Prostate gland (tissue), 2 donors: Measurements from ENCODE around the gene CDC42BPB. TPM values are rescaled to one million over a fixed set of nuclear protein-coding genes. Genes with fewer than 3 reads are reported as not detected.

Experiments used
- DNase-seq: peaks from one replicate; pipeline ENCODE4 v3.0.0-alpha.2; 2019; ENCODE audit warnings: low spot score
- H3K27ac ChIP-seq, 2 donors: fragments of 200-600 bp; sonication (generic); 2 replicates each; pipeline ENCODE4 v1.5.1; 2017 to 2019
- H3K27me3 ChIP-seq: fragments of 200-600 bp; sonication (generic); replicated peaks from 2 replicates; pipeline ENCODE4 v1.5.1; 2019; ENCODE audit not compliant: insufficient read depth
- H3K36me3 ChIP-seq, 2 donors: fragments of 200-600 bp; sonication (generic); 1 replicate in 1 of 2; 2 replicates in 1 of 2; pipeline versions ENCODE4 v1.5.1 to v1.8.1; 2017 to 2019
- H3K4me1 ChIP-seq: fragments of 200-600 bp; sonication (generic); replicated peaks from 2 replicates; pipeline ENCODE4 v1.5.1; 2019
- H3K4me3 ChIP-seq, 2 donors: fragments of 200-600 bp; sonication (generic); 2 replicates each; pipeline ENCODE4 v1.5.1; 2017 to 2019
- H3K9me3 ChIP-seq: fragments of 200-600 bp; sonication (generic); 2 replicates; pipeline ENCODE4 v1.5.1; 2017
- POLR2A ChIP-seq: fragments of 450-650 bp; IDR thresholded peaks from one replicate; pipeline ENCODE4 v1.6.1; 2016; ENCODE audit warnings: antibody characterized with exemption, mild to moderate bottlenecking
- POLR2AphosphoS5 ChIP-seq: sonication (generic); formaldehyde crosslinking; IDR thresholded peaks from one replicate; pipeline ENCODE4 v1.6.1; 2017; ENCODE audit warnings: antibody characterized with exemption
- WGBS: methylation state at CpG from one replicate; pipeline ENCODE4 v1.1.5; 2018; 5-methylcytosine and 5-hydroxymethylcytosine counted together
- intact Hi-C: fragments of 100-400 bp; cut with DNase I; formaldehyde crosslinking; loops from one replicate; pipeline ENCODE4 v1.14.2; 2022
- total RNA-seq, 2 donors: library from RNA; depleted of rRNA; stranded (reverse); fragments of >200 nt; gene quantifications; one replicate each; pipeline ENCODE4 v1.1.0, GENCODE V29; 2016
- TF ChIP-seq, protein P1 (sequence below), 4 experiments: fragments of 200-600 bp in 2 of 4; fragments of 450-650 bp in 2 of 4; sonication (generic) in 2 of 4; IDR thresholded peaks; 1 replicate in 3 of 4; 2 replicates in 1 of 4; pipeline ENCODE4 v1.5.1; 2016 to 2019; ENCODE audit warnings: antibody characterized with exemption in 4 of 4, mild to moderate bottlenecking in 2 of 4, moderate library complexity in 2 of 4

CDC42BPB gene
- total RNA-seq, 2 donors from 2014 or later, result 78.9 to 172 TPM

- TF ChIP-seq POLR2AphosphoS5 (no peak), POLR2A (no peak)
- TF ChIP-seq, protein P1, sequence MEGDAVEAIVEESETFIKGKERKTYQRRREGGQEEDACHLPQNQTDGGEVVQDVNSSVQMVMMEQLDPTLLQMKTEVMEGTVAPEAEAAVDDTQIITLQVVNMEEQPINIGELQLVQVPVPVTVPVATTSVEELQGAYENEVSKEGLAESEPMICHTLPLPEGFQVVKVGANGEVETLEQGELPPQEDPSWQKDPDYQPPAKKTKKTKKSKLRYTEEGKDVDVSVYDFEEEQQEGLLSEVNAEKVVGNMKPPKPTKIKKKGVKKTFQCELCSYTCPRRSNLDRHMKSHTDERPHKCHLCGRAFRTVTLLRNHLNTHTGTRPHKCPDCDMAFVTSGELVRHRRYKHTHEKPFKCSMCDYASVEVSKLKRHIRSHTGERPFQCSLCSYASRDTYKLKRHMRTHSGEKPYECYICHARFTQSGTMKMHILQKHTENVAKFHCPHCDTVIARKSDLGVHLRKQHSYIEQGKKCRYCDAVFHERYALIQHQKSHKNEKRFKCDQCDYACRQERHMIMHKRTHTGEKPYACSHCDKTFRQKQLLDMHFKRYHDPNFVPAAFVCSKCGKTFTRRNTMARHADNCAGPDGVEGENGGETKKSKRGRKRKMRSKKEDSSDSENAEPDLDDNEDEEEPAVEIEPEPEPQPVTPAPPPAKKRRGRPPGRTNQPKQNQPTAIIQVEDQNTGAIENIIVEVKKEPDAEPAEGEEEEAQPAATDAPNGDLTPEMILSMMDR (IDR thresholded peaks at IDR 0.05), result no peak
- H3K9me3 ChIP-seq, result no peaks in the 10 kb centered on the region
- DNase-seq, result no peak
- H3K36me3 ChIP-seq, result peaks cover 0 to 4% of the 10 kb centered on the region in 2 donors
- no peaks in the 10 kb centered on the region for H3K27me3 ChIP-seq
- H3K27ac ChIP-seq, result no peak overlapping the region
- intact Hi-C loops, result no loop called here
- 93% methylated on average over 14 of the region's 14 CpGs for WGBS
- H3K4me1 ChIP-seq, result peaks cover 17% of the 10 kb centered on the region
- H3K4me3 ChIP-seq, result no peak overlapping the region
Measured at GRCh38 chr14:102983496-102983895, 73.9 kb downstream of the CDC42BPB start.

DNA sequence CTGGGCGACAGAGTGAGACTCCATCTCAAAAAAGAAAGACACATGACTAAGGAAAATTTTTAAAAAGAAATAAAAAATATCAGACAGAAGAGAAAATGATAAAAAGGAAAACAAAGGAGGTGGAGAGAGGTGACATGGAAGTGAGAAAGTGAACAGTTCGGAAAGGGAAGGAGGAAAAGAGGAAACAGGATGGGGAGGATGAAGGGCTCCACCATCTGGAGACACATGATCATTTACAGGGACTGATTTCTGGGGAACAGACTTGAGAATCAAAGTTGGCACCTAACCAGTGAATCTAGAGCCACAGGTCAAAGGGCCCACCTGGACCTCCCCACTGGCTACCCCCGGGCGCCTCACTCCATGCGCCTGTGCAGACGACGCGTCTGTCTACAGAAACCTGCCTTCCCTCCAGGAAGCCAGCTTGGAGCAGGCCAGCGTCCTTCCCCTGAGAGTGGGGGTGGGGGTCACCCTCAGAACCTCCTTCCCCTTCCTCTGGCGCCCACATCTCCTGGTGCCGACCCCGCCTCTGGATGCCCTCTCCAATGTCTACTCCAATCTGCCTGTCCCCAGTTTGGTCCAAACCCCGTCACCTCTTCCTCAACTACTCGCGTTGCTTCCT lies 74.4 kb downstream of the CDC42BPB start:
- no peak for TF ChIP-seq POLR2AphosphoS5
- TF ChIP-seq, protein P1 (IDR thresholded peaks at IDR 0.05), result no peak
- TF ChIP-seq POLR2A, result no peak
- intact Hi-C loops, result no loop called here
- no peak overlapping the region for H3K27ac ChIP-seq
- H3K27me3 ChIP-seq, result no peaks in the 10 kb centered on the region
- peaks cover 17% of the 10 kb centered on the region for H3K4me1 ChIP-seq
- no peaks in the 10 kb centered on the region for H3K9me3 ChIP-seq
- H3K4me3 ChIP-seq, result no peak overlapping the region
- 91% methylated on average over 15 of the region's 15 CpGs for WGBS
- peaks cover 0 to 4% of the 10 kb centered on the region in 2 donors for H3K36me3 ChIP-seq
- DNase-seq, result no peak

DNA sequence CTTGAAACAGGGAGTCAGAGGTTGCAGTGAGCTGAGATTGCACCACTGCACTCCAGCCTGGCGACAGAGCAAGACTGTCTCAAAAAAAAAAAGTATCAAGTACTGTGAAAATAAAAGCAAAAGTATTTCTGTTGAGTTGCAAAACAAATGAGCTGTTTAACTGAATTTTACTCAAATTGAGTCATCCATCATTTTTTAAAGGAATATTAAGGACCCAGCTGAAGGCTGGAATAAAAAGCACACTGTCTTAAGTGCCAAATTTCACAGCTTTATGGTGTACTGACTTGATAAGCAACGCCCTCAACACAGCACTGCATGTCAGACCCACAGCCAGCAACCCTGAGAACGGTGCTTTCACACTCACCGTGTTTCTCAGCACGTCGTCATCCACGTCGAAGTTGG lies 76.9 kb downstream of the CDC42BPB start:
- peaks cover 3 to 8% of the 10 kb centered on the region in 2 donors for H3K36me3 ChIP-seq

GRCh38 chr14:102979406-102979805 lies 77.9 kb downstream of the CDC42BPB start:
- H3K4me1 ChIP-seq, result peaks cover 2% of the 10 kb centered on the region
- peaks cover 3 to 8% of the 10 kb centered on the region in 2 donors for H3K36me3 ChIP-seq
- DNase-seq, result no peak
- no peaks in the 10 kb centered on the region for H3K27me3 ChIP-seq
- no peaks in the 10 kb centered on the region for H3K9me3 ChIP-seq
- TF ChIP-seq, protein P1 (IDR thresholded peaks at IDR 0.05), result no peak
- no peak for TF ChIP-seq POLR2AphosphoS5
- no peak for TF ChIP-seq POLR2A
- 95% methylated on average over 9 of the region's 9 CpGs for WGBS
- intact Hi-C loops, result no loop called here
- no peak overlapping the region for H3K27ac ChIP-seq
- H3K4me3 ChIP-seq, result no peak overlapping the region

More for the DNA sequence above, 76.9 kb downstream of the CDC42BPB start:
- no peak for DNase-seq
- no peak overlapping the region for H3K4me3 ChIP-seq
- H3K27ac ChIP-seq, result no peak overlapping the region
- intact Hi-C loops, result no loop called here
- H3K9me3 ChIP-seq, result no peaks in the 10 kb centered on the region
- H3K4me1 ChIP-seq, result peaks cover 7% of the 10 kb centered on the region
- 87% methylated on average over 8 of the region's 8 CpGs for whole genome bisulfite sequencing
- H3K27me3 ChIP-seq, result no peaks in the 10 kb centered on the region
- TF ChIP-seq POLR2AphosphoS5, result no peak
- TF ChIP-seq, protein P1 (IDR thresholded peaks at IDR 0.05), result no peak

DNA sequence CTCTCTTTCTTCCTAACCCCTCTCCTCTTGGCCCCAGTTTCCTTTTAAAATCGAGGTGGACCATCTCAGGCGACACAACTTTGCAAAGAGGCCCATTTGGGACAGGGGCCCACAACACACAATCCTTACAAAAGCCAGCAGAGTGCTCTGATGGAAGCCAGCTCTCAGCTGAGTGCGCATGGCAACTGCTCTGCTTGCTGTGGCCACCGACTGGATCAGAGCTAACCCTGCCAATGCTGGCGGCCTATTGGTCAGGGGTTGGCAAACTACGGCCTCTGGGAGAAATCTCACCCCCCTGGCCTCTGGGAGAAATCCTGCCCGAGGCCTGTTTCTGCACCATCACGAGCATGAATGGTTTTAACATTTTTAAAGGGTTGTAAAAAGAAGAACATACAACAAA lies 79.9 kb downstream of the CDC42BPB start:
- no peak overlapping the region for H3K4me3 ChIP-seq
- H3K27ac ChIP-seq, result no peak overlapping the region
- H3K36me3 ChIP-seq, result peaks cover 3 to 15% of the 10 kb centered on the region in 2 donors
- H3K9me3 ChIP-seq, result no peaks in the 10 kb centered on the region
- peak; percentile 34 for DNase-seq
- peak; percentile 42 for TF ChIP-seq POLR2AphosphoS5
- TF ChIP-seq, protein P1 (IDR thresholded peaks at IDR 0.05), result no peak
- intact Hi-C loops, result no loop called here
- H3K27me3 ChIP-seq, result no peaks in the 10 kb centered on the region
- peaks cover 2% of the 10 kb centered on the region for H3K4me1 ChIP-seq
- WGBS, result 52% methylated on average over 8 of the region's 8 CpGs
